SK-N-SH (cell line): ENCODE results near the gene RNF166.

Source experiments
- CHD2 ChIP-seq: fragments of 150-350 bp; IDR thresholded peaks from 2 replicates; pipeline ENCODE4 v1.6.1; 2018; ENCODE audit warnings: low read length; ENCODE audit not compliant: partially characterized antibody
- FOXM1 ChIP-seq: IDR thresholded peaks from 2 replicates; pipeline ENCODE4 v1.4.0; 2012; ENCODE audit warnings: low read depth, mild to moderate bottlenecking
- GABPA ChIP-seq: IDR thresholded peaks from 2 replicates; pipeline ENCODE4 v1.4.0; 2012; ENCODE audit warnings: low read depth, mild to moderate bottlenecking
- NFIC ChIP-seq: IDR thresholded peaks from 2 replicates; pipeline ENCODE4 v1.4.0; 2012; ENCODE audit warnings: borderline replicate concordance
- PBX3 ChIP-seq: IDR thresholded peaks from 2 replicates; pipeline ENCODE4; 2012
- POLR2AphosphoS5 ChIP-seq: IDR thresholded peaks from 2 replicates; pipeline ENCODE4 v1.6.1; 2012; ENCODE audit warnings: low read depth, low read length
- RCOR1 ChIP-seq: fragments of 150-350 bp; IDR thresholded peaks from 2 replicates; pipeline ENCODE4 v1.6.1; 2017; ENCODE audit warnings: antibody characterized with exemption, low read length
- REST ChIP-seq: IDR thresholded peaks from 2 replicates; pipeline ENCODE4 v1.6.1; 2012; ENCODE audit warnings: mild to moderate bottlenecking, low read depth, low read length, moderate library complexity
- SIN3A ChIP-seq: IDR thresholded peaks from 2 replicates; pipeline ENCODE4 v1.6.1; 2012; ENCODE audit warnings: low read depth, mild to moderate bottlenecking, low read length, moderate library complexity, borderline replicate concordance
- SMC3 ChIP-seq: IDR thresholded peaks from 2 replicates; pipeline ENCODE4 v1.6.1; 2012; ENCODE audit warnings: low read depth, low read length, improper control_type of control experiment
- TEAD4 ChIP-seq: IDR thresholded peaks from 2 replicates; pipeline ENCODE4 v1.4.0; 2012; ENCODE audit warnings: mild to moderate bottlenecking, borderline replicate concordance; ENCODE audit not compliant: insufficient read depth
- ZBTB33 ChIP-seq: IDR thresholded peaks from 2 replicates; pipeline ENCODE4 v1.4.0; 2012; ENCODE audit warnings: low read depth, borderline replicate concordance
- TF ChIP-seq, protein P1 (sequence below): fragments of 200-600 bp; sonication (generic); IDR thresholded peaks from 2 replicates; pipeline ENCODE4 v1.6.1; 2017; ENCODE audit warnings: antibody characterized with exemption, mild to moderate bottlenecking, moderate library complexity
- TF ChIP-seq, protein P2 (sequence below): IDR thresholded peaks from 2 replicates; pipeline ENCODE4 v1.4.0; 2012; ENCODE audit warnings: low read depth

DNA sequence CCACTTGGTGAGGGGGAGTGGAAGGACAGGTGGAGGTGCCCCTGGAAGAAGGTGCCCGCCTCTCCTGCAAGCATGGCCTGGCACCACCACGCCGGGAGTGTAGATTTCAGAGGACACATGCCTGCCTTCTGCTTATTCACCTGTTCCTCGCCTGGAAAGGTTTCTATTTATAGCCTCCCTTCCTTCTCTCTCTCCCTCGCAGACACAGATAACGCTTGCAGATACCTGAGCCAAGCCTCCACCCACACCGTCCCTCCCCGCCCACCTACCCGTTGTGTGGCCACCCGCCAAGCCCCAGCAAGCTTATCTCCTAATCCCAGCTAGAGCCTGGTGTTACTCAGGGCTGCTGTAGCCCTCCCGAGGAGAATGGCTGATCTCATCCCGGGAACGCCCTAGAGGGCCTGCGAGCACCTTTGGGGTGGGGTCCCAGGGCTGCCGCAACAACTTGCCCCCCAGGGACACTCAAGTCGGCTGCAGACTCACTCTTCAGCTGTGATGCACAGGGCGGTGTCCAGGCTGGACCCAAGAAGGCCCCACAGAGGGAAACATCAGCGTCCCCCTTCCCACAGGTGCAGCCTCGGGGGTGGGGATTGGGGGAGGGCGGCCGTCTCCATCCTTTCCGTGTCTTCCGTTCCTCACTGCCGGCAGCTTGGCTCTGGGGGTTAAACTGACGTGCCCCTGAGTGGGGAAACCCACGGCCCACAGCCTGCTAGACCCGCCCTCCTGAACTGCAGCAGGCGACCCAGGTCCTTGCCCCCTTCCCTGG is 18.0 kb downstream of the RNF166 start:
- TF ChIP-seq, protein P1, sequence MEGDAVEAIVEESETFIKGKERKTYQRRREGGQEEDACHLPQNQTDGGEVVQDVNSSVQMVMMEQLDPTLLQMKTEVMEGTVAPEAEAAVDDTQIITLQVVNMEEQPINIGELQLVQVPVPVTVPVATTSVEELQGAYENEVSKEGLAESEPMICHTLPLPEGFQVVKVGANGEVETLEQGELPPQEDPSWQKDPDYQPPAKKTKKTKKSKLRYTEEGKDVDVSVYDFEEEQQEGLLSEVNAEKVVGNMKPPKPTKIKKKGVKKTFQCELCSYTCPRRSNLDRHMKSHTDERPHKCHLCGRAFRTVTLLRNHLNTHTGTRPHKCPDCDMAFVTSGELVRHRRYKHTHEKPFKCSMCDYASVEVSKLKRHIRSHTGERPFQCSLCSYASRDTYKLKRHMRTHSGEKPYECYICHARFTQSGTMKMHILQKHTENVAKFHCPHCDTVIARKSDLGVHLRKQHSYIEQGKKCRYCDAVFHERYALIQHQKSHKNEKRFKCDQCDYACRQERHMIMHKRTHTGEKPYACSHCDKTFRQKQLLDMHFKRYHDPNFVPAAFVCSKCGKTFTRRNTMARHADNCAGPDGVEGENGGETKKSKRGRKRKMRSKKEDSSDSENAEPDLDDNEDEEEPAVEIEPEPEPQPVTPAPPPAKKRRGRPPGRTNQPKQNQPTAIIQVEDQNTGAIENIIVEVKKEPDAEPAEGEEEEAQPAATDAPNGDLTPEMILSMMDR, result no peak
- TF ChIP-seq CHD2, result no peak
- TF ChIP-seq REST, result no peak
- no peak for TF ChIP-seq NFIC
- TF ChIP-seq RCOR1, result no peak
- TF ChIP-seq GABPA, result no peak
- no peak for TF ChIP-seq TEAD4
- no peak for TF ChIP-seq PBX3
- no peak for TF ChIP-seq POLR2AphosphoS5
- TF ChIP-seq ZBTB33, result no peak
- no peak for TF ChIP-seq SMC3
- TF ChIP-seq FOXM1, result no peak
- TF ChIP-seq, protein P2, sequence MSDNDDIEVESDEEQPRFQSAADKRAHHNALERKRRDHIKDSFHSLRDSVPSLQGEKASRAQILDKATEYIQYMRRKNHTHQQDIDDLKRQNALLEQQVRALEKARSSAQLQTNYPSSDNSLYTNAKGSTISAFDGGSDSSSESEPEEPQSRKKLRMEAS, result no peak
- TF ChIP-seq SIN3A, result no peak
